GM23338 (cell line): ENCODE measurements around the gene CAPS. TPM values are rescaled to one million over a fixed set of nuclear protein-coding genes. Genes with fewer than 3 reads are reported as not detected.

ENCODE experiments used
- ATAC-seq: fragments of 200-7000 bp; cut with Tn5 transposase; 3 replicates; pipeline ENCODE4 v1.9.1; 2020
- DNase-seq: peaks from one replicate; pipeline ENCODE4 v3.0.0-alpha.2; 2015; ENCODE audit warnings: low spot score
- H2AFZ ChIP-seq: fragments of 200-600 bp; sonication (generic); 2 replicates; pipeline ENCODE4 v1.8.0; 2016; ENCODE audit warnings: antibody characterized with exemption, mild to moderate bottlenecking, moderate library complexity
- H3F3A ChIP-seq: fragments of 200-600 bp; sonication (generic); replicated peaks from 2 replicates; pipeline ENCODE4 v1.8.0; 2017; ENCODE audit warnings: antibody characterized with exemption, mixed run types, low read depth
- H3K27ac ChIP-seq: fragments of 200-600 bp; sonication (generic); 2 replicates; pipeline ENCODE4 v1.6.1; 2016; ENCODE audit warnings: low read depth
- H3K27me3 ChIP-seq: fragments of 200-600 bp; sonication (generic); 2 replicates; pipeline ENCODE4 v1.8.0; 2016; ENCODE audit warnings: mild to moderate bottlenecking, mixed run types, moderate library complexity; ENCODE audit not compliant: insufficient read depth
- H3K36me3 ChIP-seq: fragments of 200-600 bp; sonication (generic); 2 replicates; pipeline ENCODE4 v1.8.0; 2016; ENCODE audit warnings: mild to moderate bottlenecking; ENCODE audit not compliant: insufficient read depth
- H3K4me1 ChIP-seq: fragments of 200-600 bp; sonication (generic); 2 replicates; pipeline ENCODE4 v1.8.0; 2016; ENCODE audit warnings: mild to moderate bottlenecking, moderate library complexity; ENCODE audit not compliant: insufficient read depth
- H3K4me2 ChIP-seq: fragments of 200-600 bp; sonication (generic); 2 replicates; pipeline ENCODE4 v1.7.1; 2017; ENCODE audit warnings: mixed run types
- H3K4me3 ChIP-seq: fragments of 200-600 bp; sonication (generic); 2 replicates; pipeline ENCODE4 v1.6.1; 2016; ENCODE audit warnings: mixed run types
- H3K79me2 ChIP-seq: fragments of 200-600 bp; sonication (generic); replicated peaks from 2 replicates; pipeline ENCODE4 v1.8.0; 2017; ENCODE audit warnings: mild to moderate bottlenecking; ENCODE audit not compliant: insufficient read depth
- H3K9me2 ChIP-seq: fragments of 200-600 bp; sonication (generic); 2 replicates; pipeline ENCODE4 v1.8.0; 2017; ENCODE audit not compliant: insufficient read depth
- H4K20me1 ChIP-seq: fragments of 200-600 bp; sonication (generic); replicated peaks from 2 replicates; pipeline ENCODE4 v1.8.0; 2017; ENCODE audit warnings: mild to moderate bottlenecking; ENCODE audit not compliant: insufficient read depth
- H3K27ac Mint-ChIP-seq: 2 replicates; pipeline ENCODE4 v1.8.0; 2020; ENCODE audit warnings: inconsistent platforms, mild to moderate bottlenecking, moderate library complexity, mixed read lengths
- H3K27me3 Mint-ChIP-seq: 3 replicates; pipeline ENCODE4 v1.8.0; 2022; ENCODE audit warnings: low read depth, mild to moderate bottlenecking, moderate library complexity, mixed read lengths, inconsistent platforms; ENCODE audit not compliant: insufficient read depth, poor library complexity
- H3K36me3 Mint-ChIP-seq: 3 replicates; pipeline ENCODE4 v1.8.0; 2021; ENCODE audit warnings: low read depth, mild to moderate bottlenecking, inconsistent platforms, moderate library complexity, mixed read lengths
- H3K4me1 Mint-ChIP-seq: 3 replicates; pipeline ENCODE4 v1.8.0; 2020; ENCODE audit warnings: mild to moderate bottlenecking, inconsistent platforms, mixed read lengths
- H3K4me3 Mint-ChIP-seq: 3 replicates; pipeline ENCODE4 v1.8.0; 2021; ENCODE audit warnings: moderate library complexity, mild to moderate bottlenecking, inconsistent platforms, mixed read lengths
- H3K9me3 Mint-ChIP-seq: 3 replicates; pipeline ENCODE4 v1.8.0; 2020; ENCODE audit warnings: moderate library complexity, mild to moderate bottlenecking, inconsistent platforms, mixed read lengths
- CTCF ChIP-seq, 2 experiments: fragments of 200-600 bp in 1 of 2; sonication (generic) in 1 of 2; conservative IDR thresholded peaks; 2 replicates each; pipeline versions ENCODE4 v1.5.1 to v1.6.1; 2016 to 2017; ENCODE audit warnings: antibody characterized with exemption in 2 of 2, low read depth in 2 of 2, mild to moderate bottlenecking in 2 of 2, moderate library complexity in 1 of 2
- NANOG ChIP-seq: IDR thresholded peaks from 2 replicates; pipeline ENCODE4 v1.6.1; 2016; ENCODE audit warnings: antibody characterized with exemption, borderline replicate concordance
- STAT1 ChIP-seq: IDR thresholded peaks from one replicate; pipeline ENCODE4 v1.6.1; 2016; ENCODE audit warnings: antibody characterized with exemption; ENCODE audit not compliant: unreplicated experiment
- ZNF331 ChIP-seq: fragments of 250-450 bp; sonication (Bioruptor Pico); IDR thresholded peaks from 2 replicates; pipeline ENCODE4 v1.5.0; 2020; ENCODE audit warnings: low read depth, mild to moderate bottlenecking, moderate library complexity
- polyA plus RNA-seq: library from polyadenylated mRNA; unstranded; fragments of >200 nt; fragmentation: Nextera tagmentation; extraction: Ambion mirVana; gene quantifications from 2 replicates; pipeline ENCODE4 v1.2.1, GENCODE V29; 2016
- total RNA-seq: library from RNA; depleted of rRNA; stranded (reverse); fragments of >200 nt; shearing (Covaris generic); gene quantifications from 2 replicates; pipeline ENCODE4 v1.2.3, GENCODE V29; 2014
- TF ChIP-seq, protein P1 (sequence below): fragments of 250-450 bp; sonication (Bioruptor Pico); IDR thresholded peaks from 2 replicates; pipeline ENCODE4 v1.5.0; 2020; ENCODE audit warnings: mild to moderate bottlenecking, moderate library complexity
- TF ChIP-seq, protein P2 (sequence below): IDR thresholded peaks from 2 replicates; pipeline ENCODE4 v1.6.1; 2016; ENCODE audit warnings: antibody characterized with exemption

CAPS gene
- total and polyA plus RNA-seq, 2 experiments from 2014 or later, result 1.5 to 3.2 TPM

DNA sequence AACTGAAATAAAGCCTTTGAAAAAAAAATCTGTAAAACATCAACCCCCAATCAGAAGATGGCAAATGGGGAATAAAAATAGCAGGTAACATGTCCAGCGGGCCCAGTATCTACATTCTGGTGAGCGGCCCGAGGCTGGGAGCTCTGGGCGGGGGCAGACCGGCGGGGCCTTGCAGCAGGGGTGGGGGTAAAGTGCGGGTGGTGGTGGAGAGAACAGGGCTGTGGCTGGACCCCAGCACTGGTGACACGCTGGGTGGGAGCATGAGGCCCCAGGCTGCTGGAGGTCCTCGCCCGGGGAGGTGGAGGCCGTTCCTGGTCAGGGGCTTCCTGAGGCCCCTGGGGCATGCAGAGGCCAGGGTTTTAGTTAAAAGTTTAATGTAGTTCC lies 1.7 kb downstream of the CAPS start (continued):
- TF ChIP-seq, protein P1, sequence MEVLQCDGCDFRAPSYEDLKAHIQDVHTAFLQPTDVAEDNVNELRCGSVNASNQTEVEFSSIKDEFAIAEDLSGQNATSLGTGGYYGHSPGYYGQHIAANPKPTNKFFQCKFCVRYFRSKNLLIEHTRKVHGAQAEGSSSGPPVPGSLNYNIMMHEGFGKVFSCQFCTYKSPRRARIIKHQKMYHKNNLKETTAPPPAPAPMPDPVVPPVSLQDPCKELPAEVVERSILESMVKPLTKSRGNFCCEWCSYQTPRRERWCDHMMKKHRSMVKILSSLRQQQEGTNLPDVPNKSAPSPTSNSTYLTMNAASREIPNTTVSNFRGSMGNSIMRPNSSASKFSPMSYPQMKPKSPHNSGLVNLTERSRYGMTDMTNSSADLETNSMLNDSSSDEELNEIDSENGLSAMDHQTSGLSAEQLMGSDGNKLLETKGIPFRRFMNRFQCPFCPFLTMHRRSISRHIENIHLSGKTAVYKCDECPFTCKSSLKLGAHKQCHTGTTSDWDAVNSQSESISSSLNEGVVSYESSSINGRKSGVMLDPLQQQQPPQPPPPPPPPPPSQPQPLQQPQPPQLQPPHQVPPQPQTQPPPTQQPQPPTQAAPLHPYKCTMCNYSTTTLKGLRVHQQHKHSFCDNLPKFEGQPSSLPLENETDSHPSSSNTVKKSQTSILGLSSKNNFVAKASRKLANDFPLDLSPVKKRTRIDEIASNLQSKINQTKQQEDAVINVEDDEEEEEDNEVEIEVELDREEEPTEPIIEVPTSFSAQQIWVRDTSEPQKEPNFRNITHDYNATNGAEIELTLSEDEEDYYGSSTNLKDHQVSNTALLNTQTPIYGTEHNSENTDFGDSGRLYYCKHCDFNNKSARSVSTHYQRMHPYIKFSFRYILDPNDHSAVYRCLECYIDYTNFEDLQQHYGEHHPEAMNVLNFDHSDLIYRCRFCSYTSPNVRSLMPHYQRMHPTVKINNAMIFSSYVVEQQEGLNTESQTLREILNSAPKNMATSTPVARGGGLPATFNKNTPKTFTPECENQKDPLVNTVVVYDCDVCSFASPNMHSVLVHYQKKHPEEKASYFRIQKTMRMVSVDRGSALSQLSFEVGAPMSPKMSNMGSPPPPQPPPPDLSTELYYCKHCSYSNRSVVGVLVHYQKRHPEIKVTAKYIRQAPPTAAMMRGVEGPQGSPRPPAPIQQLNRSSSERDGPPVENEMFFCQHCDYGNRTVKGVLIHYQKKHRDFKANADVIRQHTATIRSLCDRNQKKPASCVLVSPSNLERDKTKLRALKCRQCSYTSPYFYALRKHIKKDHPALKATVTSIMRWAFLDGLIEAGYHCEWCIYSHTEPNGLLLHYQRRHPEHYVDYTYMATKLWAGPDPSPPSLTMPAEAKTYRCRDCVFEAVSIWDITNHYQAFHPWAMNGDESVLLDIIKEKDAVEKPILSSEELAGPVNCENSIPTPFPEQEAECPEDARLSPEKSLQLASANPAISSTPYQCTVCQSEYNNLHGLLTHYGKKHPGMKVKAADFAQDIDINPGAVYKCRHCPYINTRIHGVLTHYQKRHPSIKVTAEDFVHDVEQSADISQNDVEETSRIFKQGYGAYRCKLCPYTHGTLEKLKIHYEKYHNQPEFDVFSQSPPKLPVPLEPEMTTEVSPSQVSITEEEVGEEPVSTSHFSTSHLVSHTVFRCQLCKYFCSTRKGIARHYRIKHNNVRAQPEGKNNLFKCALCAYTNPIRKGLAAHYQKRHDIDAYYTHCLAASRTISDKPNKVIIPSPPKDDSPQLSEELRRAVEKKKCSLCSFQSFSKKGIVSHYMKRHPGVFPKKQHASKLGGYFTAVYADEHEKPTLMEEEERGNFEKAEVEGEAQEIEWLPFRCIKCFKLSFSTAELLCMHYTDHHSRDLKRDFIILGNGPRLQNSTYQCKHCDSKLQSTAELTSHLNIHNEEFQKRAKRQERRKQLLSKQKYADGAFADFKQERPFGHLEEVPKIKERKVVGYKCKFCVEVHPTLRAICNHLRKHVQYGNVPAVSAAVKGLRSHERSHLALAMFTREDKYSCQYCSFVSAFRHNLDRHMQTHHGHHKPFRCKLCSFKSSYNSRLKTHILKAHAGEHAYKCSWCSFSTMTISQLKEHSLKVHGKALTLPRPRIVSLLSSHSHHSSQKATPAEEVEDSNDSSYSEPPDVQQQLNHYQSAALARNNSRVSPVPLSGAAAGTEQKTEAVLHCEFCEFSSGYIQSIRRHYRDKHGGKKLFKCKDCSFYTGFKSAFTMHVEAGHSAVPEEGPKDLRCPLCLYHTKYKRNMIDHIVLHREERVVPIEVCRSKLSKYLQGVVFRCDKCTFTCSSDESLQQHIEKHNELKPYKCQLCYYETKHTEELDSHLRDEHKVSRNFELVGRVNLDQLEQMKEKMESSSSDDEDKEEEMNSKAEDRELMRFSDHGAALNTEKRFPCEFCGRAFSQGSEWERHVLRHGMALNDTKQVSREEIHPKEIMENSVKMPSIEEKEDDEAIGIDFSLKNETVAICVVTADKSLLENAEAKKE (CRISPR knock-in tag), result no peak
- TF ChIP-seq CTCF (conservative IDR thresholded peaks at IDR 0.05; ENCODE audit: low read depth in 2 of 2) (no peak), ZNF331 (CRISPR knock-in tag) (no peak), NANOG (no peak)
- TF ChIP-seq, protein P2, sequence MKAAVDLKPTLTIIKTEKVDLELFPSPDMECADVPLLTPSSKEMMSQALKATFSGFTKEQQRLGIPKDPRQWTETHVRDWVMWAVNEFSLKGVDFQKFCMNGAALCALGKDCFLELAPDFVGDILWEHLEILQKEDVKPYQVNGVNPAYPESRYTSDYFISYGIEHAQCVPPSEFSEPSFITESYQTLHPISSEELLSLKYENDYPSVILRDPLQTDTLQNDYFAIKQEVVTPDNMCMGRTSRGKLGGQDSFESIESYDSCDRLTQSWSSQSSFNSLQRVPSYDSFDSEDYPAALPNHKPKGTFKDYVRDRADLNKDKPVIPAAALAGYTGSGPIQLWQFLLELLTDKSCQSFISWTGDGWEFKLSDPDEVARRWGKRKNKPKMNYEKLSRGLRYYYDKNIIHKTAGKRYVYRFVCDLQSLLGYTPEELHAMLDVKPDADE, result no peak

GRCh38 chr19:5916181-5916708 lies 2.2 kb downstream of the CAPS start:
- ATAC-seq (no peak), DNase-seq (no peak)
- no peaks in the 10 kb centered on the region for H3K9me3 Mint-ChIP-seq
- Histone ChIP-seq H2AFZ (no peak overlapping the region), H3K4me3 (no peak overlapping the region), H3K4me2 (no peak overlapping the region), H3K9me2 (no peaks in the 10 kb centered on the region), H3K27me3 (no peaks in the 10 kb centered on the region), H3K4me1 (no peaks in the 10 kb centered on the region), H4K20me1 (no peaks in the 10 kb centered on the region; the same call in 1 of the 2 replicates), H3K79me2 (no peaks in the 10 kb centered on the region), H3F3A (no peaks in the 10 kb centered on the region), H3K36me3 (no peaks in the 10 kb centered on the region), H3K27ac (no peak overlapping the region)
- no peak overlapping the region for H3K4me3 Mint-ChIP-seq
- peaks cover 4% of the 10 kb centered on the region for H3K27me3 Mint-ChIP-seq
- peaks cover 23% of the 10 kb centered on the region for H3K36me3 Mint-ChIP-seq
- H3K27ac Mint-ChIP-seq, result no peak overlapping the region
- H3K4me1 Mint-ChIP-seq, result no peaks in the 10 kb centered on the region
- TF ChIP-seq ZNF331 (CRISPR knock-in tag), result no peak
- TF ChIP-seq, protein P1 (CRISPR knock-in tag), result no peak
- no peak for TF ChIP-seq STAT1
